NCI-H510A treated with DMSO at 0.1 percent for 48 hours (cell line): ENCODE measurements around the gene TNFSF4.
A peak's percentile ranks its signal among the peaks of the same experiment; 100 is the strongest.
"Not testable (repeated sequence)": the region's sequence is repeated elsewhere in the genome, so short reads cannot be mapped to it uniquely, and the experiment has no call there.

ENCODE experiments used
- DNase-seq: peaks from one replicate; lab custom pipeline; 2025; lab: John Stamatoyannopoulos, UW

TNFSF4 gene, protein sequence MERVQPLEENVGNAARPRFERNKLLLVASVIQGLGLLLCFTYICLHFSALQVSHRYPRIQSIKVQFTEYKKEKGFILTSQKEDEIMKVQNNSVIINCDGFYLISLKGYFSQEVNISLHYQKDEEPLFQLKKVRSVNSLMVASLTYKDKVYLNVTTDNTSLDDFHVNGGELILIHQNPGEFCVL

DNA sequence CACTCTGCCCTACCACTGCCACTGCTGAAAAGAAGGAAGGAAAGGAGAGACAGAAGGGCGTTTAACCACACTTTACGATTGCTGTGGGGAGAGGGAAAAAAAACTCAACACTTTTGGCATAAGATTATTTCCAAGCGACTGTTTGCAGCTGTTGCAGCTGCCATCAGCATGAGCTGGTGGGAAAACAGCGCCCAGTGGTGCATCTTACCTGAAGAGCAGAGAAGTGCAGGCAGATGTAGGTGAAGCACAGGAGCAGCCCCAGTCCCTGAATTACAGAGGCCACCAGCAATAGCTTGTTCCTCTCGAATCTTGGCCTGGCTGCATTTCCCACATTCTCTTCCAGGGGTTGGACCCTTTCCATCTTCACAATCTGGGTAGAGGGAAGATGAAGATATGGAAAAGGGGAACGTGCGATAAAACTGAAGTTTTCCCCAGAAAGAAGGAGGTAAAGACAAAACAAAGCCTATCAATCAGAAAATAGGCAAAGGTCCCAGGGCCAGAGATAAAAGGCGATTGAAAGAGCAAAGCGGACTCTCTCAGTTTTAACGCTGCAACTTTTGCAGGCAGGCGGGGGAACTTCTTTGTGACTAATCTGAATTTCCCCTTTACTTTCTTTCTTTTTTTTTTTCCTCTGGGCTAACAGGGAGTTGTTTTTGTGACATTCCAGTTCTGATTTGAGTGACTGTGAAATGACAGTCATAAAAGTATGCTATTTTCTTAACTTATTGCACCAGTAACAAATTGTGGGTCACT, at the start of gene TNFSF4:
TNFSF4 (minus strand) TSS at position 516 of the 753 bp plus-strand sequence; CDS start at position 361, 155 bp downstream.
- no peak for DNase-seq

- peak; percentile 27 for DNase-seq
Observed at GRCh38 chr1:173255214-173255813, 48.2 kb upstream of the TNFSF4 start.

DNA sequence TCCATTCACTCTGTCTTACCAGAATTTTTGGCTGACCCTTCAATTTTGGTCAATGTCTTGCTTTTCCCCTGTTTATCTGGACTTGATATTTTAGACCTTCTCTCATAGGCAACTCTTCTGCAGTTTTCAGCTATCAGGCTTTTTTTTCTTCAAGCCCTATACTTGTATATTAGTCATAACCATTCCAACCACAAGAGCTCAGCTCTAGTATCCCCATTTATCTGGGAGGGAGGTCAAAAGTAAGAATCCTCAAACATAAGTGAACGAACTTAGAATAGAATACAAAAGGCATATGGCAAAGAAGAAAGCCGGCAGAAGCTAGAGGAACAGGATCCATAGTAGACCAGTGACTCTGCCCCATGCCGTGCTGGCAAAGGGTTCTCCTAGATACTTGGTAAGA, 45.9 kb upstream of the TNFSF4 start:
- DNase-seq, result no peak

GRCh38 chr1:173249349-173249748, 42.2 kb upstream of the TNFSF4 start:
- no peak for DNase-seq

DNA sequence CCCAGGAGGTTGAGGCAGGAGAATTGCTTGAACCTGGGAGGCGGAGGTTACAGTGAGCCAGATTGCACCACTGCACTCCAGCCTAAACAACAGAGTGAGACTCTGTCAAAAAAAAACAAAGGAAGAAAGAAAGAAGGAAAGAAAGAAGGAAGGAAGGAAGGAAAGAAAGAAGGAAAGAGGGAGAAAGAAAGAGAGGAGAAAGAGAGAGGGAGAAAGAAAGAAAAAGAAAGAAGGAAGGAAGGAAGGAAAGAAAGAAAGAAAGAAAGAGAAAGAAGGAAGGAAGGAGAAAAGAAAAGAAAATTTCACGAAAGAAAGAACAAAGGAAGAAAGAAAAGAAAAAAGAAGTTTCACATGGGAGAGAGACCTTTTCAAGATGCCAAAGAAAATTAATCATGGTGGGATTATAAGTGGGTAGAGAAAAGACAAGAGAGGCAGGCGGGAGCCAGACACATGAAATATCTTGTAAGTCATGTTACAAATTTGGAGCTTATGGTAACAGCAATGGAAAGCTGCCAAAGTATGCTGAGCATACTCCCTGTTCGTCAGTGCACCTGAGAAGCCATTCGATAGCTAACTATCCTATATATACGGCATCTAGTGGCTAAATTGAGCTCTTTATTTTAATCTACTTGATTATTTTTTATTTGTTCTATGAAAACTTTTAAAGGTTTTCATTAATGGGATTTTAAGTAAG, 41.3 kb upstream of the TNFSF4 start:
- DNase-seq, result no peak

DNA sequence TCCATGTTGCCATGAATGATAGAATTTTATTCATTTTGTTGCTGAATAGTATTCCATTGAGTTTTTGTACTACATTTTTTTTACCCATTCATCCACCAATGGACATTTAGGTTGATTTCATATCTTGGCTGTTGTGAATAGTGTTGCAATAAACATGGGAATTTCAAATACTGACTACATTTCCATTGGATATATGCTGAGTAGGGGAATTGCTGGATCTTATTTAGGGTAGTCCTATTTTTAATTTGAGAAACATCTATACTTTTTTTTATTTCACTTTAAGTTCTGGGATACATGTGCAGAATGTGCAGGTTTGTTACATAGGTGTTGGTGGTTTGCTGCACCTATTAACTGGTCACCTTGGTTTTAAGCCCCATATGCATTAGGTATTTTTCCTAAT, 38.8 kb upstream of the TNFSF4 start:
- DNase-seq, result no peak

- no peak for DNase-seq
Observed at GRCh38 chr1:173243300-173243699, 36.2 kb upstream of the TNFSF4 start.

- no peak for DNase-seq
Observed at GRCh38 chr1:173241528-173242347, 34.6 kb upstream of the TNFSF4 start.

GRCh38 chr1:173240609-173241008, 33.5 kb upstream of the TNFSF4 start:
- DNase-seq, result no peak

- no peak for DNase-seq
Observed at GRCh38 chr1:173239058-173239457, 31.9 kb upstream of the TNFSF4 start.

GRCh38 chr1:173234899-173235298, 27.8 kb upstream of the TNFSF4 start:
- no peak for DNase-seq

DNA sequence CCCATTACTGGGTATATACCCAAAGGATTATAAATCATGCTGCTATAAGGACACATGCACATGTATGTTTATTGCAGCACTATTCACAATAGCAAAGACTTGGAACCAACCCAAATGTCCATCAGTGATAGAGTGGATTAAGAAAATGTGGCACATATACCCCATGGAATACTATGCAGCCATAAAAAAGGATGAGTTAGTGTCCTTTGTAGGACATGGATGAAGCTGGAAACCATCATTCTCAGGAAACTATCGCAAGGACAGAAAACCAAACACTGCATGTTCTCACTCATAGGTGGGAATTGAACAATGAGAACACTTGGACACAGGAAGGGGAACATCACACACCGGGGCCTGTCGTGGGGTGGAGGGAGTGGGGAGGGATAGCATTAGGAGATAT, 27.3 kb upstream of the TNFSF4 start:
- not testable (repeated sequence) for DNase-seq

DNA sequence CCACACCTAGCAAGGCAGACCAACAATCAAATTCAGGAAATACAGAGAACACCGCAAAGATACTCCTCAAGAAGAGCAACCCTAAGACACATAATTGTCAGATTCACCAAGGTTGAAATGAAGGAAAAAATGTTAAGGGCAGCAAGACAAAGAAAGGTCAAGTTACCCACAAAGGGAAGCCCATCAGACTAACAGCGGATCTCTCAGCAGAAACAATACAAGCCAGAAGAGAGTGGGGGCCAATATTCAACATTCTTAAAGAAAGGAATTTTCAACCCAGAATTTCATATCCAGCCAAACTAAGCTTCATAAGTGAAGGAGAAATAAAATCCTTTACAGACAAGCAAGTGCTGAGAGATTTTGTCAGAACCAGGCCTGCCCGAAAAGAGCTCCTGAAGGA, 21.9 kb upstream of the TNFSF4 start:
- not testable (repeated sequence) for DNase-seq

DNA sequence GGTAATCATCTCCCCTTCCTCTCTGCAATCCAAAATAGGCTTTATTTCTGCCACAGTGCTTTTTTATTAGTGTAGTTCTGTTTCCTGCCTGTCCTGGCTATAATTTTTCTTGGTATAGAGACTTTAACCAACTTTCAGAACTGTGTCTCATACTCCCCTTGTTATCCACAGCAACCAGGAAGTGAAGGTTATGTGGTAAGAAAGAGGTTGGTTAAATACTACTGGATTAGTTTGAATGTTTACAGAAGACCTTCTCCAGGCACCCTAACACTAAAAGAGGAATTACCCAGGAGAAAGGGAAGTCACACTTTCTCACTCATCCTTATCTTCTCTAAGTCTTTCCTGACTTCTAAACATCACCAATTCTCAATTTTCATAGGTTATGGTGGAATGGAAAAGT, 17.8 kb upstream of the TNFSF4 start:
- no peak for DNase-seq

DNA sequence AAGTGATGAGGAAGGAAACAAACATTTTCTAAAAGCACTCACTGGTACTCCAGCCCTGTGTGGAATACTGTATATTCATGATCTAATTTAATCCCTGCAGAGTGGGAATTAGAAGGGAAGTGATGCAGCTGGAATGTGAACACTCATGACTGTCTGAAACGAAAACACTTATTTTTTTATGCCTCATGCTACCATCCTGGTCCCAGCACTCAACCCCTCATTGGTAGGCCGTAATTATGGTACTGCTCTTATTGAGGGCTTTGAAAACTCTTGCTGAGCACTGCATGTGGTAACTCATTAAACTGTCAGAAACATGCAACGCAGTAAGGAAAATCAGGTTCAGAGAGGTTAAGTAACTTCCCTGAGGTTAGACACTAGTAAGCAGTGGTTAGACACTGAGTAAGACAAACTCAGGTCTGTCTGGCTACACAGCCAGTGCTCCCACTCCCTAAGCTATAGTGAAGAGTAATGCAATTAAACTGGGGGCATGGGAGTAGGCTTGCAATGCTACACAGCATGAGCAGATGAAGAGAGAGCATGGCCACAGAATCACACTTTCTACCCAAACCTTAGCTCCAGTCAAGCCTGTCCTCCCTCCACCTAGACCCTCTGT, 17.3 kb upstream of the TNFSF4 start:
- DNase-seq, result no peak

- DNase-seq, result no peak
Observed at GRCh38 chr1:173223031-173223380, 15.9 kb upstream of the TNFSF4 start.

GRCh38 chr1:173222149-173223030, 15.3 kb upstream of the TNFSF4 start:
- no peak for DNase-seq

DNA sequence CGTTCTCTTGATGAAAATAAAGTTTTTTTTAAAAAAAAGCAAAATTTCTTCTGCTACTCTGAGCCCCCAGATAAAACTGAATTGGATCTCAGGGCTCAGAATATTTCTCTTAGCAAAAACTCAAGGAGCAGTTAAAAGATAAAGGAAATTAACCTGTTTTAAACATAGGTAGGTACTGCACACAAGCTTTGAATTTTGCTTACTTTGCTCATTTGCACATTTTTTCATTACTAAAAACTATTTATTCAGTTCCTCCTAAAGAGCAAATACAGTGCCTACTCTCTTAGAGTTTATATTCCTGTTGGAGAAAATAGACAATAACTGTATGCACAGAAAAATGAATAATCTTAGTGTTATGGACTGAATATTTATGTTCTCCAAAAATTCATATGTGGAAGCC, 13.0 kb upstream of the TNFSF4 start:
- DNase-seq, result no peak

DNA sequence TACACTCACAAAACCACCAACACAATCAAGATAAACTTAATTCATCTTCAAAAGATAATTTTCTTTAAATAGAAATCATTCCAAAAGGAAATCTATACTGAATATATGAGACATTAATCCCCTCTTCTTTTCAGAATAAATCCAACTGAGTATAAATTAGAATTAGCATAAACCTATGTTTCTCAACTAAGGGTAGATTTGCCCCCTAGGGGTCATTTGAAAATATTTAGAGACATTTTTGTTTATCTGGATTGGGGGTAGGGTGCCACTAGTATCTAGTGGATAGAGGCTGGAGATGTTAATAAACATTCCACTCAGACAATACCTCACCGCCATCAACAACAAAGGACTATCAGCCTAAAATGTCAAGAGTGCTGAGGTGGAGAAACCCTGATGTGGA, 6.5 kb upstream of the TNFSF4 start:
- DNase-seq, result no peak

GRCh38 chr1:173212952-173213491, 5.9 kb upstream of the TNFSF4 start:
- no peak for DNase-seq
